Neutrophil (primary cell): Measurements from ENCODE around the gene TWIST2.

Experiments used
- H3K27ac ChIP-seq: fragments of 200-600 bp; sonication (generic); 2 replicates; pipeline ENCODE4 v1.5.1; 2016; ENCODE audit warnings: mild to moderate bottlenecking, moderate library complexity
- H3K27me3 ChIP-seq: fragments of 200-600 bp; sonication (generic); 2 replicates; pipeline ENCODE4 v1.6.0; 2016; ENCODE audit warnings: mild to moderate bottlenecking
- H3K36me3 ChIP-seq: fragments of 200-600 bp; sonication (generic); 2 replicates; pipeline ENCODE4 v1.5.1; 2017
- H3K4me1 ChIP-seq, 2 experiments: fragments of 200-600 bp in 1 of 2; sonication (generic) in 1 of 2; 1 replicate in 1 of 2; 2 replicates in 1 of 2; pipeline versions ENCODE4 v1.5.1 to v1.6.1; 2013 to 2016; ENCODE audit warnings: low read depth in 1 of 2, low read length in 1 of 2, mild to moderate bottlenecking in 1 of 2, moderate library complexity in 1 of 2; ENCODE audit not compliant: control insufficient read depth in 1 of 2, insufficient read depth in 1 of 2
- H3K4me3 ChIP-seq, 2 experiments: fragments of 200-600 bp in 1 of 2; sonication (generic) in 1 of 2; 1 replicate in 1 of 2; 2 replicates in 1 of 2; pipeline ENCODE4 v1.5.1; 2013 to 2016; ENCODE audit warnings: low read depth in 1 of 2, low read length in 1 of 2, mild to moderate bottlenecking in 1 of 2, moderate library complexity in 1 of 2
- H3K9me3 ChIP-seq: fragments of 200-600 bp; sonication (generic); 2 replicates; pipeline ENCODE4 v1.5.1; 2016
- CTCF ChIP-seq: fragments of 200-600 bp; sonication (generic); IDR thresholded peaks from 2 replicates; pipeline ENCODE4 v1.5.1; 2016; ENCODE audit warnings: antibody characterized with exemption

TWIST2 gene

GRCh38 chr2:238954841-238955591, 107.1 kb downstream of the TWIST2 start:
- no peaks in the 10 kb centered on the region for H3K4me1 ChIP-seq
- TF ChIP-seq CTCF: no peak
- no peak overlapping the region for H3K27ac ChIP-seq
- H3K36me3 ChIP-seq: no peaks in the 10 kb centered on the region
- no peaks in the 10 kb centered on the region for H3K9me3 ChIP-seq
- H3K27me3 ChIP-seq: peaks cover 41% of the 10 kb centered on the region
- H3K4me3 ChIP-seq: no peak overlapping the region

GRCh38 chr2:238955648-238956531, 108.0 kb downstream of the TWIST2 start:
- no peak for TF ChIP-seq CTCF
- Histone ChIP-seq H3K4me3 (no peak overlapping the region), H3K27me3 (peaks cover 41% of the 10 kb centered on the region), H3K4me1 (no peaks in the 10 kb centered on the region), H3K9me3 (no peaks in the 10 kb centered on the region), H3K27ac (no peak overlapping the region), H3K36me3 (no peaks in the 10 kb centered on the region)

- Histone ChIP-seq H3K9me3 (no peaks in the 10 kb centered on the region), H3K4me1 (no peaks in the 10 kb centered on the region), H3K36me3 (no peaks in the 10 kb centered on the region), H3K27me3 (peaks cover 41% of the 10 kb centered on the region), H3K27ac (no peak overlapping the region), H3K4me3 (no peak overlapping the region)
- no peak for TF ChIP-seq CTCF
Measured at GRCh38 chr2:238956676-238957075, 108.8 kb downstream of the TWIST2 start.
